Measurements from ENCODE around the gene SCYGR8.
"Not testable (repeated sequence)": the region's sequence is repeated elsewhere in the genome, so short reads cannot be mapped to it uniquely, and the experiment has no call there.

SCYGR8 gene, protein sequence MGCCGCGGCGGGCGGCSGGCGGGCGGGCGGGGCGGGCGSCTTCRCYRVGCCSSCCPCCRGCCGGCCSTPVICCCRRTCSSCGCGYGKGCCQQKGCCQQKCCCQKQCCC

DNA sequence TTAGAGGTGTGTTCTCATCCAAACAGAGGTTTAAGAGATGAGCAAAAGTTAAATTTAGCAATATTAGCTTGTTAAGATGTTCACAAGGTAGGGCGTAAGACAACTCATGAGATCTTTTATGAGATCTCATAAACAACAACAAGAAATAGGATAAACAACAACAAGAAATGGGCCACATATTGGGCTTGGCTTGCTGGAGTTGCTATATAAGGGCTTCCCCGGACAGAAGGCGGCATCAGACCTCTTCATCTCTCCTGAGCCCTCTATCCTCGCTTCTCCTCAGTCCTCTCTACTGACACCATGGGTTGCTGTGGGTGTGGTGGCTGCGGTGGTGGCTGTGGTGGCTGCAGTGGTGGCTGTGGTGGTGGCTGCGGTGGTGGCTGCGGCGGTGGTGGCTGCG, at the start of gene SCYGR8:
Gene SCYGR8 (plus strand): TSS at position 301 of the 400 bp plus-strand sequence. CDS start 0 bp downstream, at position 301.
- DNase-seq (ENCODE audit: low read depth) = no peak

DNA sequence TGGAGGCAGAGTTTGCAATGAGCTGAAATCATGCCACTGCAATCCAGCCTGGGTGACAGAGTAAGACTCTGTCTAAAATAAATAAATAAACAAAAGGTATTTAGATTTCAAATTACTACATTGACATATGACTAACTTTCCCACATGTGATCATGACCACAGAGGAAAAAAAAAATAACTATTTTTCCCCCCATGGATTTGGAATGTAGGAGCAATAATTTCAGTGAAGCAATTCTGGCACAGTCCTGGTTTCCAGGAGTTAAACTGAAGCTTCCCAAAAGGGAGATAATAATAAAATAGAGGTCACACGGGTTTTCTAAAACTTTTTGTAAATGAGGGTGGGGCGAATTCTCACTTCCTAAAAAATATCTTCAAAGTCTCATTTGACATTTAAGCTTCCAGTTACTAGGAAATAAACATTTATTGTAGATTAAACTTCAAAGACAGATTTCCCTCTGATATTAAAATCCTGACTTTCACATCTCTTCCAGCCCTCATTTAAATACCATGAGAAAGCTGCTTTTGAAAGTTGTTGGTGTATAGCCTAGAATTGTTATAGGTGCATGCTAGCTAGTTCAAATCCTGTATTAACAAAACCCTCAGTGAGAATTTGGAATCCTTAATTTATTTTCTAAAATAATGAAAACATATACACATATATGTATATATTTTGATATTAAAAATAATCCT, 48.6 kb upstream of the SCYGR8 start:
- no peak for DNase-seq (ENCODE audit: low read depth)

DNA sequence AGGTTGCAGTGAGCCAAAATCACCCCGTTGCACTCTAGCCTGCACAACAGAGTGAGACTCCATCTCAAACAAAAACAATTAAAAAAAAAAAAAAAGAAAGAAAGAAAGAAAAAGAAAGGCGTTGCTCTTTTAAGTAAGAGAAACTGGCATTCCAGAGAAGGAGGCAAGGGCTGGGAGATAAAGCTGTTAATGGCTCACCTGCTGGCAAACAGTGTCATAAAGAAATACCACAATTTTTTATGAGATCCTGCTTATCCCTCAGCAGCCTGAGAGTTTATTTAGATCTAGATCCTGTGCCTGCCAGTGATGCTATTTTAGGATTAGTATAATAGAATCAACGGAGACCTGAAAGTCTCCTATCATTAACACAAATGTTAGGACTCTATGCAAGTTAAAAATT, 44.1 kb upstream of the SCYGR8 start:
- DNase-seq (ENCODE audit: low read depth) = no peak

DNA sequence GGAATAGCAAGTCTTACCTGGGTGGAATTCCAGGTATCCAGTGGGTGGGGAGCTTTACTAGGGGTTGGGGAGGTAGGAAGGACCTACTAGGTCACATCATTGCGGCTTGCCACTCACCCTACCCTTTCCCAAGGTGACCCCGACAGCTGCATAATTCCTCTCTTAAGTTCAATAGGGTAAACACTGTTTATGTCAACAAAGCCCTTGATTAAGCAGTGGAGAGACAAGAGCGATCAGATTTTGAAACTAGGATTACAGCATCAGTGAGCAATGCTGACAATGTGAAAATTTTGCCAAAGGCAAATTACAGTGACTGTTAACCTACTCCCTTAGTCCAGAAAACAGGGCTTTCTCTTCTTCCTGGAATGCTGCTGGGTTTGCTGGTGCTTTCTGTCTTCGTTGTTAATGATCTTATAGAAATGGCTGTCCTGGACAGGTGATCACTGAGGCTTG, 42.4 kb upstream of the SCYGR8 start:
- no peak for DNase-seq (ENCODE audit: low read depth)

- no peak for DNase-seq (ENCODE audit: low read depth)
Measured at GRCh38 chr2:227703961-227704360, 41.7 kb upstream of the SCYGR8 start.

- DNase-seq (ENCODE audit: low read depth) = no peak
Measured at GRCh38 chr2:227706859-227707258, 38.8 kb upstream of the SCYGR8 start.

DNA sequence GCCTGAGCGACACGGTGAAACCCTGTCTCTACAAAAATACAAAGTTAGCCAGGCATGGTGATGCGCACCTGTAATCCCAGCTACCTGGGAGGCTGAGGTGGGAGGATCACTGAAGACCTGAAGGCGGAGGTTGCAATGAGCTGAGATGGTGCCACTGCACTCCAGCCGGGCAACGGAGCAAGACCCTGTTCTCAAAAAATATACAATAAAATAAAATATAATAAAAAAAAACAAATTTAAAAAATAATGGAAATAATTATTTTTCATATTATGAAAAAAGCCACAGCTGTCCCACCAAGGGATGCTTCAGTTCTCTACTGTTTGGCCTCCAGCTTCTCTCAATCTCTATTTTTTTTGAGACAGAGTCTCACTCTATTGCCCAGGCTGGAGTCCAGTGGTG, 38.3 kb upstream of the SCYGR8 start:
- no peak for DNase-seq (ENCODE audit: low read depth)

DNA sequence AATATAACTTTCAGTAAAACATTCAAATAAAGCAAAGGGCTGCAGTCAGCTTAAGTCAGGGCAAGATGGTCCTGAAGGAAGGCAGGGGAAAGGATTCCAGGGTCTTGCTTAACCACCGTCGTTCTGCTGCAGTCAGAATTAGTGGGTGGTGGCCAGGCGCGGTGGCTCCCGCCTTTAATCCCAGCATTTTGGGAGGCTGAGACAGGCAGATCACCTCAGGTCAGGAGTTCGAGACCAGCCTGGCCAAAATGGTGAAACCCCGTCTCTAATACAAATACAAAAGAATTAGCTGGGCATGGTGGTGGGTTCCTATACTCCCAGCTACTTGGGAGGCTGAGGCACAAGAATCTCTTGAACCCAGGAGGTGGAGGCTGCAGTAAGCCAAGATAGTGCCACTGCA, 34.7 kb upstream of the SCYGR8 start:
- DNase-seq (ENCODE audit: low read depth) = no peak

- DNase-seq (ENCODE audit: low read depth) = no peak
Measured at GRCh38 chr2:227713291-227713690, 32.4 kb upstream of the SCYGR8 start.

DNA sequence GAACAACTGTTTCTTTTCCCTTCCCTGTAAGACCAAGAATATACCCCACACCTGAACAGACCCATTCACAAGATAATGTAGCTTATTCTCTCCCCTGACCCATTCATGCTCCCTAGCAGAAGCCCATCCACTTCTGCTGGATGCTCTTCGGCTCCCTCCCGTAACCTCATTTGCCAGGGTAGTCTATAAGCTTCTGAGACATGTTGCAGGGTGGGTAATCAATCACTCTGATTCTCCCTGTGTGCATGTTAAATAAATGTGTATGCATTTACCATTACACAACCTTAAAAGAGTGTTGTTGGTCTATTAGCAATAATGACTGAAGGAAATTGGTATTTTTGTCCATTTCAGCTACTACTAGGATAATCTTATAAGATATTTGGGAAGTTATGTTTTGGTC, 29.2 kb upstream of the SCYGR8 start:
- no peak for DNase-seq (ENCODE audit: low read depth)

GRCh38 chr2:227717687-227718567, 27.8 kb upstream of the SCYGR8 start, which contains the start of gene SLC19A3:
Gene SLC19A3, minus strand, starts transcription at chr2:227718028. Its CDS starts 15,710 bp downstream, at chr2:227702318.
- DNase-seq (ENCODE audit: low read depth) = no peak

GRCh38 chr2:227719641-227720040, 26.1 kb upstream of the SCYGR8 start:
- DNase-seq (ENCODE audit: low read depth) = no peak

DNA sequence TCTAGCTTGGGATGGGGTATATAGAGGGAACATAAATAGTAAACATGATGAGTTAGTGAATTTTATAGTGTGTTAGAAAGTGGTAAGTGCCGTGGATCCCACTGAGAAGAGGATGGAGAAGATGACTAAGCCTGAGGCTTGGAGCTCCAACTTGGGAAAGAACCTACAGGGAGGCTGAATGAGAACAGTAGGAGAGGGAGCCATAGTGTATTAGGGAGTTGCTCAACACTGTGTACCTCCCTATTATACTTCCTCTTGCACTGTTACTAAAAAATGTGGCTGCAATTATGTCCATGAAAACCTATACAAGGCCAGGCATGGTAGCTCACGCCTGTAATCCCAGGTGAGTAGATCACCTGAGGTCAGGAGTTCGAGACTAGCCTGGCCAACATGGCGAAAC, 25.0 kb upstream of the SCYGR8 start:
- no peak for DNase-seq (ENCODE audit: low read depth)

GRCh38 chr2:227722821-227723220, 22.9 kb upstream of the SCYGR8 start:
- DNase-seq (ENCODE audit: low read depth) = not testable (repeated sequence)

- DNase-seq (ENCODE audit: low read depth) = no peak
Measured at GRCh38 chr2:227724394-227725039, 21.2 kb upstream of the SCYGR8 start, which contains the start of gene SCYGR6. Gene SCYGR6, minus strand, starts transcription at chr2:227724757. Its CDS starts 0 bp downstream, at chr2:227724757.

- no peak for DNase-seq (ENCODE audit: low read depth)
Measured at GRCh38 chr2:227728035-227728434, 17.7 kb upstream of the SCYGR8 start, which contains the start of gene SCYGR7. Gene SCYGR7, plus strand, starts transcription at chr2:227728335. Its CDS starts 0 bp downstream, at chr2:227728335.

DNA sequence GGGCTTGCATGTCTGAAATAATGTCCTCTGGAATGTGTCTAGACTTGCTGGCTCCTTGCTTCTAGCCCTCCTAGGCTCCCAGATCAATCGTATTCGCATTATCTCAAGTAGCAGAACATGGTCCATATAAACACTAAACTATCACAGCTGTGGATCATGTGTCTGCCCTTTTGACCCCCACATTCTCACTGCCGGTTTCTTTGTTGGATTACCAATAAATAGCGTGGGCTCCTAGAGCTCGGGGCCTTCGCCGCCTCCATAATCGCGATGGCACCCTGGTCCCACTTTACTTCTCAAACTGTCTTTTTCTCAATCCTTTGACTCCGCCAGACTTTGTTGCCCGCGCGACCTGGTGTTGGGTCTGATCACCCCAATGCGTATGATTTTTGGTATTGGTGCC, 6.3 kb upstream of the SCYGR8 start:
- no peak for DNase-seq (ENCODE audit: low read depth)

GRCh38 chr2:227740705-227741104, 5.0 kb upstream of the SCYGR8 start:
- not testable (repeated sequence) for DNase-seq (ENCODE audit: low read depth)

DNA sequence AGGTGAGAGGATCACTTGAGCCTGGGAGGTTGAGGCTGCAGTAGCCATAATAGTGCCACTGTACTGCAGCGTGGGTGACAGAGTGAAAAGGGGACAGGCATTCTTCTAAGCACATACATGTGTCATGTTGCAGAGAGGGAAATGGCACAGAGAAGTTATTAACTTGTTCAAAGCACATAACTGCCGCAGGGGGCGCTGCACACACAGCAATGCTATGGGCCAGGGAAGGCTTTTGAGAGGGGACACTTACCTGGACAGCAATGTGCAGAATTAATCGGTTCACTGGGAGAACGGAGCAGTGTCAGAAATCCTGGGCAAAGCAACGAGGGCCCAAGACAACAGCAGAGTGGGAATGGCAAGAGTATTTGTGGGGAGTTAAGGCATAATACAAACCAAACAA, 2.4 kb downstream of the SCYGR8 start:
- DNase-seq (ENCODE audit: low read depth) = no peak

DNA sequence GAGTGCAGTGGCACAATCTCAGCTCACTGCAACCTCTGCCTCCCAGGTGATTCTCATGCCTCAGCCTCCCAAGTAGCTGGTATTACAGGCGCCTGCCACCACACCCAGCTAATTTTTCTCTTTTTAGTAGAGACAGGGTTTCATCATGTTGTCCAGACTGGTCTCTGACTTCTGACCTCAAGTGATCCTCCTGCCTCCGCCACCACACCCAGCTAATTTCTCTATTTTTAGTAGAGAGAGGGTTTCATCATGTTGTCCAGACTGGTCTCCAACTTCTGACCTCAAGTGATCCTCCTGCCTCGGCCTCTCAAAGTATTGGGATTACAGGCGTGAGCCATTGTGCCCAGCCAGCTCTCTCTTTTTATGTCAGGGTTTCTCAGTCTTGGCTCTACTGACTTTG, 10.6 kb downstream of the SCYGR8 start:
- DNase-seq (ENCODE audit: low read depth) = not testable (repeated sequence)

GRCh38 chr2:227759411-227760118, 13.9 kb downstream of the SCYGR8 start:
- DNase-seq (ENCODE audit: low read depth) = no peak
